Stomach (tissue), 4 donors: Measurements from ENCODE around the gene JDP2.

Source experiments
- POLR2A ChIP-seq, 4 donors: fragments of 450-650 bp; IDR thresholded peaks; one replicate each; pipeline ENCODE4 v1.6.1; 2016; ENCODE audit warnings: antibody characterized with exemption in 4 of 4, control low read depth in 2 of 4, mild to moderate bottlenecking in 1 of 4, moderate library complexity in 1 of 4
- TF ChIP-seq, protein P1 (sequence below), 7 experiments: fragments of 450-650 bp in 4 of 7; fragments of 200-600 bp in 3 of 7; sonication (generic) in 3 of 7; IDR thresholded peaks; one replicate each; pipeline ENCODE4 v1.5.1; 2016 to 2019; ENCODE audit warnings: antibody characterized with exemption in 7 of 7, control low read depth in 2 of 7, mild to moderate bottlenecking in 1 of 7

GRCh38 chr14:75504411-75504810 lies 76.6 kb downstream of the JDP2 start:
- TF ChIP-seq, protein P1, sequence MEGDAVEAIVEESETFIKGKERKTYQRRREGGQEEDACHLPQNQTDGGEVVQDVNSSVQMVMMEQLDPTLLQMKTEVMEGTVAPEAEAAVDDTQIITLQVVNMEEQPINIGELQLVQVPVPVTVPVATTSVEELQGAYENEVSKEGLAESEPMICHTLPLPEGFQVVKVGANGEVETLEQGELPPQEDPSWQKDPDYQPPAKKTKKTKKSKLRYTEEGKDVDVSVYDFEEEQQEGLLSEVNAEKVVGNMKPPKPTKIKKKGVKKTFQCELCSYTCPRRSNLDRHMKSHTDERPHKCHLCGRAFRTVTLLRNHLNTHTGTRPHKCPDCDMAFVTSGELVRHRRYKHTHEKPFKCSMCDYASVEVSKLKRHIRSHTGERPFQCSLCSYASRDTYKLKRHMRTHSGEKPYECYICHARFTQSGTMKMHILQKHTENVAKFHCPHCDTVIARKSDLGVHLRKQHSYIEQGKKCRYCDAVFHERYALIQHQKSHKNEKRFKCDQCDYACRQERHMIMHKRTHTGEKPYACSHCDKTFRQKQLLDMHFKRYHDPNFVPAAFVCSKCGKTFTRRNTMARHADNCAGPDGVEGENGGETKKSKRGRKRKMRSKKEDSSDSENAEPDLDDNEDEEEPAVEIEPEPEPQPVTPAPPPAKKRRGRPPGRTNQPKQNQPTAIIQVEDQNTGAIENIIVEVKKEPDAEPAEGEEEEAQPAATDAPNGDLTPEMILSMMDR (IDR thresholded peaks at IDR 0.05) = no peak
- TF ChIP-seq POLR2A (IDR thresholded peaks at IDR 0.05) = no peak
